ENCODE measurements around the gene SGPP1. TPM values are rescaled to one million over a fixed set of nuclear protein-coding genes. Genes with fewer than 3 reads are reported as not detected.
A peak's percentile ranks its signal among the peaks of the same experiment; 100 is the strongest.

The SGPP1 gene
- total RNA-seq, 1 donor from 2014 or later = 18.9 TPM

DNA sequence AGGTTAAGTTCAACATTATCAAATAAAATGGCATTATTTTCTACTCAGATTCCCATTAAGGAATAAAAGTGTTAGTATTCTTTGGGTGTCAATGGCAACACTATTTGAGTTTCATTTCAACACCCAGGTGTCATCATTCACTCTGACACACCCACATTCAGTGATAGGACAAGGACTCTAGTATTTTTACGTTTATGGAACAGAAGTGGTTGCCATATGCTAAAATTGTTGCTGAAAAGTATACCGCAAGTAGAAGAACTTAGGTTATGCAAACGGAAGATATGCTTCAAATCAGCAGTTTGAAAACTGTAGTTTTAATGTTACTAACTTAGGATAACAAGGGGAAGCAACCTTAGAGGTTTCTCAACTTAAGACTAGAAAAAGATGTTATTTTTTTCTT, 20.0 kb upstream of the SGPP1 start:
- TF ChIP-seq, protein P1, sequence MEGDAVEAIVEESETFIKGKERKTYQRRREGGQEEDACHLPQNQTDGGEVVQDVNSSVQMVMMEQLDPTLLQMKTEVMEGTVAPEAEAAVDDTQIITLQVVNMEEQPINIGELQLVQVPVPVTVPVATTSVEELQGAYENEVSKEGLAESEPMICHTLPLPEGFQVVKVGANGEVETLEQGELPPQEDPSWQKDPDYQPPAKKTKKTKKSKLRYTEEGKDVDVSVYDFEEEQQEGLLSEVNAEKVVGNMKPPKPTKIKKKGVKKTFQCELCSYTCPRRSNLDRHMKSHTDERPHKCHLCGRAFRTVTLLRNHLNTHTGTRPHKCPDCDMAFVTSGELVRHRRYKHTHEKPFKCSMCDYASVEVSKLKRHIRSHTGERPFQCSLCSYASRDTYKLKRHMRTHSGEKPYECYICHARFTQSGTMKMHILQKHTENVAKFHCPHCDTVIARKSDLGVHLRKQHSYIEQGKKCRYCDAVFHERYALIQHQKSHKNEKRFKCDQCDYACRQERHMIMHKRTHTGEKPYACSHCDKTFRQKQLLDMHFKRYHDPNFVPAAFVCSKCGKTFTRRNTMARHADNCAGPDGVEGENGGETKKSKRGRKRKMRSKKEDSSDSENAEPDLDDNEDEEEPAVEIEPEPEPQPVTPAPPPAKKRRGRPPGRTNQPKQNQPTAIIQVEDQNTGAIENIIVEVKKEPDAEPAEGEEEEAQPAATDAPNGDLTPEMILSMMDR (conservative IDR thresholded peaks at IDR 0.05; ENCODE audit: low read depth, low read length) = no peak
- no peak for DNase-seq (ENCODE audit: low read depth)
- no peak overlapping the region for H3K4me3 ChIP-seq (ENCODE audit: low read depth, low read length)

DNA sequence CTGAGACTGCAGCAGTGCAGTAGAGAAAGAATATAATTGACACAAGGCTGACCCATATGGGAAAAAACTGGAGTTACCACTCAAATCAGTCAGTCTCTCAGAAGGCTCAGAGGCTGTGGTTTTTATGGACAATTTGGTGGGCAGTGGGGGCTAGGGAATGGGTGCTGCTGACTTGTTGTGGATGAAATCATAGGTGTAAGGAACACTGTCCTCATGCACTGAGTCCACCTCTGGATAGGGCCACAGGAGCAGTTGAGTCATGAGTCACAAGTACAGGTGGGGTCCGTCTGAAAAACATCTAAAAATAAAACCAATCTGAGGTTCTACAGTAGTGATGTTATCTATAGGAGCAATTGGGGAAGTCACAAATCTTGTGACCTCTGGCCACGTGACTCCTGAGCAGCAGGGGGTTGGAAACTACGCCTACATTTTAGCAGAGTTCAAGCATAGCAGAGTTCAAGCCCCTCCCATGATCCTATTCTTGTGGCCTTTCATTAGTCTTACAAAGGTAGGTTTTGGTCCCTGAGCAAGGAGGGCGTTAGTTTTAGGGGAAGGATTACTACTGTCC, 18.1 kb upstream of the SGPP1 start:
- DNase-seq (ENCODE audit: low read depth) = no peak

DNA sequence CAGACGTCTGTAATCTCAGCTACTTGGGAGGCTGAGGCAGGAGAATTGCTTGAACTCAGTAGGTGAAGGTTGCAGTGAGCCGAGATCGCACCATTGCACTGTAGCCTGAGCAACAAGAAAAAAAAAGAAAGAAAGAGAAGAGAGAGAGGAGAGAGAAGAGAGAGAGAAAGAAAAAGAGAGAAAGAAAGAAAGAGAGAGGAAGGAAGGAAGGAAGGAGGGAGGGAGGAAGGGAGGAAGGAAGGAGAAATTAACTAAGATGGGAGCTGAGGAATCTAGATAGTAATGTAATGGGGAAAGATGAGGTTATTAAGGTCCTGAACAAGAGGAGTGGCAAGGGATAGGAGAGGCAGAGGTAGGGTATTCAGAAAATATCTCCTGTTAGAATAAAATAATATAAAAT, 17.4 kb upstream of the SGPP1 start:
- TF ChIP-seq, protein P1 (conservative IDR thresholded peaks at IDR 0.05; ENCODE audit: low read depth, low read length) = no peak
- no peak overlapping the region for H3K4me3 ChIP-seq (ENCODE audit: low read depth, low read length)
- DNase-seq (ENCODE audit: low read depth) = no peak

More for the DNA sequence above, 18.1 kb upstream of the SGPP1 start:
- H3K4me3 ChIP-seq (ENCODE audit: low read depth, low read length) = no peak overlapping the region
- TF ChIP-seq, protein P1 (conservative IDR thresholded peaks at IDR 0.05; ENCODE audit: low read depth, low read length) = no peak

DNA sequence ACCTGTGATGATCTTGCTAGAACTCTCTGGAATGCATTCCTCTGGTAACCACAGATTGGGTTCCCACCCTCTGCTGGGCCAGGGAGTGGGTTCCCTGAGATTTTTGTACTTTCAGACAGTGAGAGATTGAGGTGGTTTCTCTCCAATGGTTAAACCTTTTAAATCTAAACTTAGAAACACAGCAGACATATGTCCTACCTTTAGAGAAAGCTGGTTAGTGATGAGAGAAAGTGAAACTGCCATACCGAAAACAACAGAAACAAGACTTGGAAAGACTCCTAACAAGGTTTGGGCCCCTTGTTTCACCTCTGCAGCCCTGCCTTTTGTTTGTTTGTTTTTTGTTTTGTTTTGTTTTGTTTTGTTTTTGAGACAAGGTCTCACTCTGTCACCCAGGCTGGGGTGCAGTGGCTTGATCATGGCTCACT, 9.7 kb upstream of the SGPP1 start:
- no peak for DNase-seq (ENCODE audit: low read depth)
- TF ChIP-seq, protein P1 (conservative IDR thresholded peaks at IDR 0.05; ENCODE audit: low read depth, low read length) = no peak
- no peak overlapping the region for H3K4me3 ChIP-seq (ENCODE audit: low read depth, low read length)

GRCh38 chr14:63735720-63736119, 7.9 kb upstream of the SGPP1 start:
- H3K4me3 ChIP-seq (ENCODE audit: low read depth, low read length) = no peak overlapping the region
- no peak for DNase-seq (ENCODE audit: low read depth)
- TF ChIP-seq, protein P1 (conservative IDR thresholded peaks at IDR 0.05; ENCODE audit: low read depth, low read length) = no peak

- DNase-seq (ENCODE audit: low read depth) = no peak
- TF ChIP-seq, protein P1 (conservative IDR thresholded peaks at IDR 0.05; ENCODE audit: low read depth, low read length) = no peak
- H3K4me3 ChIP-seq (ENCODE audit: low read depth, low read length) = no peak overlapping the region
Measured at GRCh38 chr14:63730659-63731058, 2.8 kb upstream of the SGPP1 start.

DNA sequence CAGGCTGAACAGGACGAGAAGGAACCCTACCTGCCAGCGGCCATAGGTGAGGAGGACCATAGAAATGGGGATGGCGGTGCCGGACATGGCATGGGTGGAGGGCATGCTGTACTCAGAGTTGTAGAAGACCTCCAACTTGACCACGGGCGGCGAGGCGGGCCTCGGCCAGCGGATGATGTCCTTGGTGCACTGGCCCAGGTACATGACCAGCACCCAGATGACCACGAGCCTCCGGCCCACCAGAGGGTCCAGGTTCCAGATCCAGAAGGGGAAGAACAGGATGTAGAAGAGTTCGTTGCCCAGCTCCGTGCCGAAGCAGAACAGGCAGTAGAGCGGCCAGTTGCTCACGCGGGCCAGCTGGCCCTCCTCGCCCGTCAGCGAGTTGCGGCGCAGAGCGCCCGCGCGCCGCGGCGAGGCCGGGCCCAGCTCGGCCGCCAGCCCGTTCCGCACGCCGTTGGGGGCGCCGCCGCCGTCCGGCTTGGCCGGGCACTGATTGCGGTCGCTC, 582 bp downstream of the SGPP1 start:
- TF ChIP-seq, protein P1 (conservative IDR thresholded peaks at IDR 0.05; ENCODE audit: low read depth, low read length) = no peak
- no peak for DNase-seq (ENCODE audit: low read depth)
- H3K4me3 ChIP-seq (ENCODE audit: low read depth, low read length) = peak overlapping the region; percentile 95
